Mesendoderm (in vitro differentiated cells): ENCODE measurements around the gene XPA.

ENCODE experiments used
- DNase-seq: peaks from one replicate; pipeline ENCODE4 v3.0.0; 2013
- H2AK5ac ChIP-seq: 2 replicates; pipeline ENCODE4 v1.6.1; 2013; ENCODE audit warnings: low read length, inconsistent platforms
- H2BK120ac ChIP-seq: 2 replicates; pipeline ENCODE4 v1.6.1; 2013; ENCODE audit warnings: low read depth, mild to moderate bottlenecking, low read length, moderate library complexity, mixed read lengths
- H2BK15ac ChIP-seq: replicated peaks from 2 replicates; pipeline ENCODE4 v1.6.1; 2013; ENCODE audit warnings: low read depth, mild to moderate bottlenecking, moderate library complexity
- H2BK5ac ChIP-seq: 2 replicates; pipeline ENCODE4 v1.6.1; 2013; ENCODE audit warnings: low read length, inconsistent platforms
- H3K18ac ChIP-seq: 2 replicates; pipeline ENCODE4 v1.6.1; 2013; ENCODE audit warnings: mild to moderate bottlenecking, low read length, mixed read lengths
- H3K23ac ChIP-seq: one replicate; pipeline ENCODE4 v1.6.1; 2013; ENCODE audit warnings: low read length
- H3K27ac ChIP-seq: 2 replicates; pipeline ENCODE4 v1.5.1; 2013; ENCODE audit warnings: low read depth, mild to moderate bottlenecking, inconsistent platforms, low read length, moderate library complexity
- H3K27me3 ChIP-seq: 2 replicates; pipeline ENCODE4 v1.6.1; 2013; ENCODE audit warnings: low read length, control low read depth, mild to moderate bottlenecking, inconsistent platforms; ENCODE audit not compliant: insufficient read depth, poor library complexity
- H3K36me3 ChIP-seq: 2 replicates; pipeline ENCODE4 v1.6.1; 2013; ENCODE audit warnings: low read length, inconsistent platforms; ENCODE audit not compliant: control insufficient read depth, insufficient read depth
- H3K4ac ChIP-seq: one replicate; pipeline ENCODE4 v1.6.1; 2013; ENCODE audit warnings: low read depth, mild to moderate bottlenecking, low read length, moderate library complexity
- H3K4me1 ChIP-seq: 2 replicates; pipeline ENCODE4 v1.6.1; 2013; ENCODE audit warnings: low read depth, low read length, inconsistent platforms; ENCODE audit not compliant: control insufficient read depth
- H3K4me2 ChIP-seq: 2 replicates; pipeline ENCODE4 v1.6.1; 2013; ENCODE audit warnings: low read length
- H3K4me3 ChIP-seq: 2 replicates; pipeline ENCODE4 v1.5.1; 2013; ENCODE audit warnings: mild to moderate bottlenecking, low read length
- H3K56ac ChIP-seq: one replicate; pipeline ENCODE4 v1.6.1; 2013; ENCODE audit warnings: low read length
- H3K79me1 ChIP-seq: 2 replicates; pipeline ENCODE4 v1.6.1; 2013; ENCODE audit warnings: low read length, inconsistent platforms
- H3K79me2 ChIP-seq: 2 replicates; pipeline ENCODE4 v1.6.1; 2013; ENCODE audit warnings: mild to moderate bottlenecking, low read length; ENCODE audit not compliant: control insufficient read depth, insufficient read depth
- H3K9ac ChIP-seq: 2 replicates; pipeline ENCODE4 v1.6.1; 2013; ENCODE audit warnings: low read length, inconsistent platforms
- H4K5ac ChIP-seq: one replicate; pipeline ENCODE4 v1.6.1; 2013; ENCODE audit warnings: low read length
- H4K8ac ChIP-seq: one replicate; pipeline ENCODE4 v1.6.1; 2013; ENCODE audit warnings: low read depth, mild to moderate bottlenecking, control low read depth, low read length, moderate library complexity
- WGBS: extraction: QIAGEN DNeasy Blood & Tissue Kit; methylation state at CpG from one replicate; pipeline ENCODE4 v1.1.7; 2013; ENCODE audit warnings: low lambda C conversion rate, missing lambda C conversion rate; ENCODE audit not compliant: insufficient coverage; ENCODE audit errors: extremely low coverage; 5-methylcytosine and 5-hydroxymethylcytosine counted together

Gene XPA

DNA sequence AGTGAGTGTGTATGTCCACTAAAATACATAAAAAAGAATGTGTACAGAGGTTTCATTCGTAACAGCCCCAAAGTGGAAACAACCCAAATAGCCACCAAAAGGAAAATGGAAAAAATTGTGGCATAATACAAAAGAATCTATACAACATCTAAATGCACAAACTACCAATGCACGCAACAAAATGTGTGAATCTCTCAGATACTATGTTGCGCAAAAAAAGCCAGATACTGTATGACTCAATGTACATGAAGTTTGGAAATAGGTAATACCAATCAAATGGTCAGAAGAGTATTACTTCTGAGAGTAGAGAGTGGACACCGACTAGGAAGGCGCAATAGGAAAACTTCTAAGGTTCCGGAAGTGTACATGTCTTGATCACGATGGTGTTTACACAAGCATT, 2.4 kb downstream of the XPA start:
- Histone ChIP-seq H2BK15ac (no peak overlapping the region), H3K79me1 (no peaks in the 10 kb centered on the region), H4K5ac (no peak overlapping the region), H3K4me1 (peaks cover 1% of the 10 kb centered on the region), H3K9ac (no peak overlapping the region), H3K56ac (no peak overlapping the region), H3K4me3 (no peak overlapping the region), H4K8ac (no peak overlapping the region), H3K4me2 (no peak overlapping the region), H3K4ac (no peak overlapping the region), H3K18ac (no peak overlapping the region), H3K23ac (no peak overlapping the region), H2BK5ac (no peak overlapping the region), H2BK120ac (no peak overlapping the region), H3K27ac (no peak overlapping the region), H3K79me2 (no peaks in the 10 kb centered on the region), H3K27me3 (no peaks in the 10 kb centered on the region), H3K36me3 (no peaks in the 10 kb centered on the region), H2AK5ac (no peak overlapping the region)
- no peak for DNase-seq
- no CpG with 5 or more reads among the region's 7 CpGs for WGBS

DNA sequence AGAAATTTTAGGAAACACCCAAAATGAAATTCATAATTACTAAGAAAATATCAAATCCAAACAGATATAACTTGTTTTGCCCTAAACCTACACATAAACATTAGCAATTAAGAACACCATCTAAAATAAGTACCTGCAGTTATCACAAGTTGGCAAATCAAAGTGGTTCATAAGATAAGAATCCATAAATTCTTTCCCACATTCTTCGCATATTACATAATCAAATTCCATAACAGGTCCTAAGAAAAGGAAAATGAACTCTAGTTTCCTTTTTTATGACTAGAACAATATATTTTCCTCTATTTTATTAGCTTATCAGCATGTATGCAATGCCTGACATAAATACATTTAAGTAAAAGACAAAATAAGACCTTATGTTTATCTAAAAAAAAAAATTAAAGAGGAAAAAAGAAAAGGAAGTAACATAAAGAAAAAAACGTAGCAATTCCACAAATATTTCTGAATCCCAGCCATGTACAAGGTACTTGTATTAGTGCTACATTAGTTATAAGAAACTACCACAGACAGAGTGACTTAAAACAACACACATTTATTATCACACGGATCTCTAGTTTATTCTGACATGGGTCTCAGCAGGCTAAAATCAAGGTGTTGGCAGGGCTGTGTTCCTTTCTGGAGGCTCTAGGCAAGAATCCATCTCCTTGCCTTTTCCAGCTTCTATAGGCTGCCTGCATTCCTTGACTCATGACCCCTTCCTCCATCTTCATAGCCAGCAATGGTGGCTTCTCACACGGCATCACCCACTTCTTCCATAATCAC, 7.5 kb downstream of the XPA start:
- Histone ChIP-seq H3K4ac (no peak overlapping the region), H2BK120ac (no peak overlapping the region), H2BK15ac (no peak overlapping the region), H3K56ac (no peak overlapping the region), H3K4me2 (no peak overlapping the region), H3K27me3 (no peaks in the 10 kb centered on the region), H3K79me2 (no peaks in the 10 kb centered on the region), H3K27ac (no peak overlapping the region), H3K18ac (no peak overlapping the region), H3K23ac (no peak overlapping the region), H4K8ac (no peak overlapping the region), H2BK5ac (no peak overlapping the region), H3K9ac (no peak overlapping the region), H3K4me3 (no peak overlapping the region), H3K36me3 (no peaks in the 10 kb centered on the region), H3K4me1 (no peaks in the 10 kb centered on the region), H4K5ac (no peak overlapping the region), H3K79me1 (no peaks in the 10 kb centered on the region), H2AK5ac (no peak overlapping the region)
- DNase-seq: no peak
- WGBS: no CpG with 5 or more reads among the region's 4 CpGs

DNA sequence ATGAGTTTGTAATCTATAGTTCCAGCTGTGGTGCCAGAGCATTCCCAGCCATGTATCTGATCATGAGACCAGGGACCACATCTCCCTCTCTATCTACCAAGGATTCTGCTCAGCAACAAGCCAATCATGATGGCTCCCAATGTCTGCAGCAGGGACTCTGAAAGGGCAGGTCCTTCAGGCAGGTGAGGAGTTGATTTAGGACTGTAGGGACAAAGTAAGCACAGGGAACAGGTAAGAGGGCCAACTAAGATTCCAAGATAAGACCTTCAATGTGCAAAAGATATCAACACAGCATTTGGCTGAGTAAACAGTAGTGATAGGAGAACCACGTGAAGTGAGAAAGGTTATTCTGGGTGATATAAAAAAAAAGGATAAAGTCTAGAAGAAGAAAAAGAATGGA, 8.5 kb downstream of the XPA start:
- no peak overlapping the region for H3K27ac ChIP-seq
- H3K36me3 ChIP-seq: no peaks in the 10 kb centered on the region
- no peak overlapping the region for H3K56ac ChIP-seq
- no peak overlapping the region for H3K18ac ChIP-seq
- H3K23ac ChIP-seq: no peak overlapping the region
- no peaks in the 10 kb centered on the region for H3K4me1 ChIP-seq
- no peak overlapping the region for H2BK120ac ChIP-seq
- H3K79me1 ChIP-seq: no peaks in the 10 kb centered on the region
- H3K4ac ChIP-seq: no peak overlapping the region
- no peaks in the 10 kb centered on the region for H3K27me3 ChIP-seq
- H2BK5ac ChIP-seq: no peak overlapping the region
- no CpG with 5 or more reads among the region's 1 CpG for WGBS
- H2AK5ac ChIP-seq: no peak overlapping the region
- DNase-seq: no peak
- H4K5ac ChIP-seq: no peak overlapping the region
- no peak overlapping the region for H4K8ac ChIP-seq
- H3K4me2 ChIP-seq: no peak overlapping the region
- H3K4me3 ChIP-seq: no peak overlapping the region
- H3K9ac ChIP-seq: no peak overlapping the region
- no peak overlapping the region for H2BK15ac ChIP-seq
- H3K79me2 ChIP-seq: no peaks in the 10 kb centered on the region

DNA sequence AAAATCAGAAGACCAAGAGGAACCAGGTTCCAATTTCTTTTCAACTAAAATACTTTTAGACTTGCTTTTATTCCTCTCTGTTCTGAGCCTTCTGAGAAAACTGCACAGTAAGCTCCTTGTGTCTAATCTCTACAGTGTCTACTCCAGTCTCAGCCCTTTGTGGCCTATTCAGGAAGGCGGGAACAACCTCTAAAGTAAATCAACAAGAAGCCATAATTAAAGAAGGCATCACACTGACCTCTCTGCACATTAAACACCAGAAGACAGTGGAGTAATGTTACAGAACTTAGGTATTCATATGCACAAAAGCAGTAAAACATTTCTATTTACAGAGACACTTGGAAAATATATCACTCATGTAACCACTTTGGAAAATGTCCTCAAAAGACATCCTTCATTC, 14.9 kb downstream of the XPA start:
- H3K4me3 ChIP-seq: no peak overlapping the region
- no peak overlapping the region for H2AK5ac ChIP-seq
- DNase-seq: no peak
- H3K9ac ChIP-seq: no peak overlapping the region
- H4K8ac ChIP-seq: no peak overlapping the region
- H3K4ac ChIP-seq: no peak overlapping the region
- no peak overlapping the region for H2BK15ac ChIP-seq
- no peak overlapping the region for H4K5ac ChIP-seq
- H3K4me2 ChIP-seq: no peak overlapping the region
- no peak overlapping the region for H3K56ac ChIP-seq
- no peak overlapping the region for H2BK5ac ChIP-seq
- no CpG with 5 or more reads among the region's 1 CpG for WGBS
- H3K79me2 ChIP-seq: no peaks in the 10 kb centered on the region
- H3K4me1 ChIP-seq: no peaks in the 10 kb centered on the region
- H3K23ac ChIP-seq: no peak overlapping the region
- no peaks in the 10 kb centered on the region for H3K27me3 ChIP-seq
- no peak overlapping the region for H3K18ac ChIP-seq
- no peak overlapping the region for H3K27ac ChIP-seq
- H3K36me3 ChIP-seq: no peaks in the 10 kb centered on the region
- no peak overlapping the region for H2BK120ac ChIP-seq
- no peaks in the 10 kb centered on the region for H3K79me1 ChIP-seq

DNA sequence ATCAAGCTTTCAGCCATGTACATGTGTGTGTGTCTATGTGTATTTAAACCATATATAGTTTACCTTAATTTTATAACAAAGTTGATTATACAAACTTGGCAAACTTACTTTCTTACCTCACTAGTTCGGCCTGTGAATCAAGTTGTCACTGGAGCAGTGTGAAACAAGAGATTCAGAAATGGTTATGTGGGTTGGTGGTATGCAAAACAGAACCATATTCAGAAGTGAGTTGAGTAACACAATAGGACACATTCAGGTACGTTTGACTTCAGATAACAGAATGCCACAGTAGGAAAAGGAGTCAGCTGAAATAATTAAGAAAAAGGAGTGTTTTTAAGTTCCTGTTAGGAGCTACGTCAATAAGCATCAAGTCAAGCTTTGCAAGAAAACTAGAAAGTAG, 21.5 kb downstream of the XPA start:
- Histone ChIP-seq H3K79me2 (no peaks in the 10 kb centered on the region), H3K27ac (no peak overlapping the region), H4K5ac (no peak overlapping the region), H3K23ac (no peak overlapping the region), H3K36me3 (peaks cover 5% of the 10 kb centered on the region), H3K9ac (no peak overlapping the region), H3K27me3 (no peaks in the 10 kb centered on the region), H2BK120ac (no peak overlapping the region), H2AK5ac (no peak overlapping the region), H3K56ac (no peak overlapping the region), H4K8ac (no peak overlapping the region), H3K4ac (no peak overlapping the region), H2BK5ac (no peak overlapping the region), H3K4me1 (no peaks in the 10 kb centered on the region), H3K79me1 (no peaks in the 10 kb centered on the region), H3K18ac (no peak overlapping the region), H3K4me2 (no peak overlapping the region), H3K4me3 (no peak overlapping the region), H2BK15ac (no peak overlapping the region)
- WGBS: no CpG with 5 or more reads among the region's 3 CpGs
- no peak for DNase-seq

DNA sequence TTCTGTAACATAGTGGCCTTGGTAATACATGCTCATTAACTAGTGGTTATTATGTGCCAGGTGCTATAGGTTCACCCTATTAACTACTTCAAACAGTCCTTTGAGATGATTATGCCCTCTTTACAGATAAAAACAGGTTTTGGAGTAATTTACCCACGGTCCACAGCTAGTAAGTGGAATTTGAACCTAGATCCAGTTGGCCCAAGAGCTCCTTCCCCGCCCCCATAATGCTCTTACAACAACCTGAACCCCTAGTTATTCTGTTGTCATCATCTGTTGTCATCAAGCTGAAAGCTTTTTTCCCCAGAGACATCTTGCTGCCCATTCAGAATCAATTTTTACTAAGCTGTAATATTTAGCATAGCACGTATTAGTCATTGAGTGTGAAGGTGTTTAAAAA, 23.2 kb downstream of the XPA start:
- Histone ChIP-seq H2BK120ac (no peak overlapping the region), H3K4ac (no peak overlapping the region), H2BK5ac (no peak overlapping the region), H3K79me2 (no peaks in the 10 kb centered on the region), H4K5ac (no peak overlapping the region), H3K4me1 (no peaks in the 10 kb centered on the region), H3K4me3 (no peak overlapping the region), H3K79me1 (no peaks in the 10 kb centered on the region), H3K4me2 (no peak overlapping the region), H3K36me3 (peaks cover 7% of the 10 kb centered on the region), H3K23ac (no peak overlapping the region), H2AK5ac (no peak overlapping the region), H3K56ac (no peak overlapping the region), H3K27me3 (no peaks in the 10 kb centered on the region), H3K18ac (no peak overlapping the region), H3K27ac (no peak overlapping the region), H3K9ac (no peak overlapping the region), H4K8ac (no peak overlapping the region), H2BK15ac (no peak overlapping the region)
- WGBS: no CpG with 5 or more reads among the region's 3 CpGs
- DNase-seq: no peak
